Upper lobe of left lung (tissue), 6 donors: Measurements from ENCODE around the gene NR3C1. TPM values are rescaled to one million over a fixed set of nuclear protein-coding genes. Genes with fewer than 3 reads are reported as not detected.

Experiments used
- ATAC-seq, 2 donors: fragments of 200-7000 bp; cut with Tn5 transposase; one replicate each; pipeline ENCODE4 v1.9.1; 2022; ENCODE audit warnings: mild to moderate bottlenecking in 2 of 2, moderate library complexity in 2 of 2; ENCODE audit not compliant: low FRiP score in 2 of 2
- DNase-seq, 2 donors: peaks; one replicate each; pipeline ENCODE4 v3.0.0-alpha.2; 2019 to 2020
- H3K27ac ChIP-seq, 4 donors: fragments of 200-600 bp; sonication (generic); one replicate each; pipeline ENCODE4 v1.5.1; 2016 to 2019
- H3K27me3 ChIP-seq, 4 donors: fragments of 200-600 bp; sonication (generic); one replicate each; pipeline ENCODE4 v1.5.1; 2017 to 2019
- H3K36me3 ChIP-seq, 4 donors: fragments of 200-600 bp; sonication (generic); one replicate each; pipeline ENCODE4 v1.5.1; 2016 to 2019
- H3K4me1 ChIP-seq, 4 donors: fragments of 200-600 bp; sonication (generic); one replicate each; pipeline ENCODE4 v1.5.1; 2018 to 2019
- H3K4me3 ChIP-seq, 4 donors: fragments of 200-600 bp; sonication (generic); one replicate each; pipeline ENCODE4 v1.5.1; 2017 to 2019; ENCODE audit warnings: mild to moderate bottlenecking in 2 of 4, moderate library complexity in 1 of 4
- H3K9me3 ChIP-seq, 4 donors: fragments of 200-600 bp; sonication (generic); one replicate each; pipeline ENCODE4 v1.5.1; 2018 to 2019
- CTCF ChIP-seq, 6 experiments: fragments of 450-650 bp in 4 of 6; fragments of 200-600 bp in 2 of 6; sonication (generic) in 2 of 6; IDR thresholded peaks; one replicate each; pipeline ENCODE4 v1.5.1; 2016 to 2019; ENCODE audit warnings: antibody characterized with exemption in 6 of 6
- EP300 ChIP-seq, 4 donors: sonication (generic); formaldehyde crosslinking; IDR thresholded peaks; one replicate each; pipeline ENCODE4 v1.5.1; 2017; ENCODE audit warnings: antibody characterized with exemption in 4 of 4, control low read depth in 2 of 4
- POLR2A ChIP-seq, 4 donors: fragments of 450-650 bp; IDR thresholded peaks; one replicate each; pipeline ENCODE4 v1.5.1; 2016 to 2017; ENCODE audit warnings: antibody characterized with exemption in 4 of 4, mild to moderate bottlenecking in 2 of 4
- POLR2AphosphoS5 ChIP-seq, 2 donors: sonication (generic); formaldehyde crosslinking; IDR thresholded peaks; one replicate each; pipeline ENCODE4 v1.5.1; 2017; ENCODE audit warnings: antibody characterized with exemption in 2 of 2
- WGBS, 2 donors: methylation state at CpG; one replicate each; pipeline ENCODE4 v1.1.5; 2017 to 2018; 5-methylcytosine and 5-hydroxymethylcytosine counted together
- total RNA-seq, 6 donors: library from RNA; depleted of rRNA in 4 of 6; stranded (reverse); fragments of >200 nt in 4 of 6; gene quantifications; one replicate each; pipeline versions ENCODE4 v1.1.0 to v1.2.1, GENCODE V29; 2016 to 2021
- donor health status: DM: no; HTN: no; CAD: no; lungs with moderate emphysema.
- donor health status: DM: no; HTN: yes; CAD: no; lungs with severe emphysema.

Gene NR3C1
- total RNA-seq, 6 donors from 2014 or later, result 44.5 to 101 (median 72.7) TPM

GRCh38 chr5:143445776-143446175 lies 42.3 kb upstream of the NR3C1 start:
- no peaks in the 10 kb centered on the region for H3K9me3 ChIP-seq
- H3K27ac ChIP-seq, result no peak overlapping the region
- no peaks in the 10 kb centered on the region for H3K4me1 ChIP-seq
- no peaks in the 10 kb centered on the region for H3K27me3 ChIP-seq
- ATAC-seq (no peak), DNase-seq (no peak)
- 51 to 62% methylated on average over 3 of the region's 3 CpGs for WGBS, 2 donors
- H3K36me3 ChIP-seq, result no peaks in the 10 kb centered on the region
- TF ChIP-seq POLR2A (IDR thresholded peaks at IDR 0.05) (no peak), CTCF (IDR thresholded peaks at IDR 0.05) (no peak)
- H3K4me3 ChIP-seq, result no peak overlapping the region

GRCh38 chr5:143443330-143443729 lies 39.8 kb upstream of the NR3C1 start:
- no peaks in the 10 kb centered on the region for H3K36me3 ChIP-seq
- TF ChIP-seq CTCF (IDR thresholded peaks at IDR 0.05) (no peak), EP300 (IDR thresholded peaks at IDR 0.05) (no peak), POLR2AphosphoS5 (IDR thresholded peaks at IDR 0.05) (no peak), POLR2A (IDR thresholded peaks at IDR 0.05) (no peak)
- H3K27me3 ChIP-seq, result no peaks in the 10 kb centered on the region
- H3K27ac ChIP-seq, result no peak overlapping the region
- ATAC-seq, result no peak
- H3K9me3 ChIP-seq, result no peaks in the 10 kb centered on the region
- WGBS, 2 donors, result 86 to 100% methylated on average over 1 of the region's 1 CpG
- DNase-seq, result no peak
- H3K4me1 ChIP-seq, result no peaks in the 10 kb centered on the region
- H3K4me3 ChIP-seq, result no peak overlapping the region

GRCh38 chr5:143442385-143442784 lies 38.9 kb upstream of the NR3C1 start:
- Histone ChIP-seq H3K27me3 (no peaks in the 10 kb centered on the region), H3K27ac (no peak overlapping the region), H3K9me3 (no peaks in the 10 kb centered on the region), H3K4me3 (no peak overlapping the region), H3K36me3 (no peaks in the 10 kb centered on the region), H3K4me1 (no peaks in the 10 kb centered on the region)
- 70 to 79% methylated on average over 2 of the region's 2 CpGs for WGBS, 2 donors
- no peak for TF ChIP-seq EP300 (IDR thresholded peaks at IDR 0.05)
- TF ChIP-seq POLR2AphosphoS5 (IDR thresholded peaks at IDR 0.05), result no peak
- TF ChIP-seq CTCF (IDR thresholded peaks at IDR 0.05), result no peak
- no peak for TF ChIP-seq POLR2A (IDR thresholded peaks at IDR 0.05)
- DNase-seq (no peak), ATAC-seq (no peak)

GRCh38 chr5:143440448-143441115 lies 37.1 kb upstream of the NR3C1 start:
- no peak for TF ChIP-seq POLR2AphosphoS5 (IDR thresholded peaks at IDR 0.05)
- TF ChIP-seq CTCF (IDR thresholded peaks at IDR 0.05), result no peak
- no peak for TF ChIP-seq POLR2A (IDR thresholded peaks at IDR 0.05)
- TF ChIP-seq EP300 (IDR thresholded peaks at IDR 0.05), result no peak
- H3K9me3 ChIP-seq, result no peaks in the 10 kb centered on the region
- H3K36me3 ChIP-seq, result no peaks in the 10 kb centered on the region
- peaks cover 0 to 4% (median 1%) of the 10 kb centered on the region in 4 donors for H3K4me1 ChIP-seq
- ATAC-seq, result no peak
- H3K27ac ChIP-seq, result no peak overlapping the region
- DNase-seq, result no peak
- H3K27me3 ChIP-seq, result no peaks in the 10 kb centered on the region
- WGBS, 2 donors, result 64 to 87% methylated on average over 2 of the region's 2 CpGs
- no peak overlapping the region for H3K4me3 ChIP-seq

GRCh38 chr5:143437666-143438273 lies 34.3 kb upstream of the NR3C1 start:
- Histone ChIP-seq H3K4me1 (peaks cover 0 to 17% (median 5%) of the 10 kb centered on the region in 4 donors), H3K27me3 (no peaks in the 10 kb centered on the region), H3K27ac (no peak overlapping the region), H3K4me3 (no peak overlapping the region), H3K36me3 (no peaks in the 10 kb centered on the region), H3K9me3 (no peaks in the 10 kb centered on the region)
- DNase-seq (no peak), ATAC-seq (no peak)
- 85 to 88% methylated on average over 4 of the region's 4 CpGs for WGBS, 2 donors
- TF ChIP-seq CTCF (IDR thresholded peaks at IDR 0.05), result no peak
- no peak for TF ChIP-seq POLR2AphosphoS5 (IDR thresholded peaks at IDR 0.05)
- no peak for TF ChIP-seq POLR2A (IDR thresholded peaks at IDR 0.05)
- TF ChIP-seq EP300 (IDR thresholded peaks at IDR 0.05), result no peak
